GM19099 (cell line): ENCODE results near the gene IFI27L1.

ENCODE experiments used
- POLR2A ChIP-seq: IDR thresholded peaks from 3 replicates; pipeline ENCODE4 v1.6.1; 2011; ENCODE audit warnings: low read depth; ENCODE audit not compliant: insufficient read length; ENCODE audit errors: extremely low read depth

The IFI27L1 gene

DNA sequence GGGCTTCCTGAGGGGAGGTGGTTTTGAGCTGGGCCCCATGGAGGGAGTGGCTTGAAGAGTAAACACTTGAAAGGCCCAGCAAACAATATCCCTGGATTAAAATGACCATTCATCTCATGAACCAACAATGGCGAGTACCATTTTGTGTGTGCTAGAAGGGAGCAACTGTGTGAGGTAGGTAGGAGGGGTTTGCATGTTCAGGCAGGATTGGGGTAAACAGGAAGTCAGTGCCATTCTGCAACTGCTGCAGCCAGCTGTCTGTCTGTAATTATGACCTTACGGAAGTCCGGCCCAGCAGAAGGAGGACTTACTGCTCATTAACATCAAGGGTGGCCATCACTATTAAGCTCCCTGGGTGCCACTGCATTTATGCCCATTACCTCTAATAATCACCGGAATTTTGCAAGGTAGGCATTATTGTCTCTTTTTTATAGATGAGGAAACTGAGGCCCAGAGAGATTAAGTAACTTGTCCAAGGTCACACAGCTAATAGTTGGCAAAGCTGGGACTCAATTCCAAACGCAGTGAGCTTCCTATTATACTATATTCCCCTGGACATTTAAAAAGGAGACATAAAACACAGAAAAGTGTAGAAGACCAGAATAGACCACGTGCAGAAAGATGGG lies 64.9 kb downstream of the IFI27L1 start:
- TF ChIP-seq POLR2A = no peak
